HEK293 (cell line): ENCODE measurements around the gene DSE.

ENCODE experiments used
- CTCF ChIA-PET: fragments of 350-600 bp; formaldehyde crosslinking; extraction: SDS; loops from one replicate; lab custom pipeline; 2021; ENCODE audit warnings: antibody characterized with exemption; lab: Yijun Ruan, JAX
- POLR2A ChIA-PET: fragments of 300-600 bp; formaldehyde crosslinking; extraction: SDS; loops from one replicate; lab custom pipeline; 2020; ENCODE audit warnings: antibody characterized with exemption, inconsistent platforms; lab: Yijun Ruan, JAX
- H3K27ac ChIP-seq: fragments of 200-500 bp; sonication (Bioruptor generic); 2 replicates; pipeline ENCODE4 v1.5.1; 2014; ENCODE audit warnings: low read depth, low read length, control low read depth, inconsistent platforms; ENCODE audit errors: extremely low read depth
- H3K36me3 ChIP-seq, 2 experiments: fragments of 200-500 bp in 1 of 2; sonication (Bioruptor generic) in 1 of 2; 1 replicate in 1 of 2; 2 replicates in 1 of 2; pipeline ENCODE4 v1.5.1; 2014 to 2017; ENCODE audit warnings: inconsistent platforms in 2 of 2, low read length in 2 of 2; ENCODE audit not compliant: control insufficient read depth in 2 of 2, insufficient read depth in 1 of 2
- H3K4me1 ChIP-seq: fragments of 200-500 bp; sonication (Bioruptor generic); 2 replicates; pipeline ENCODE4 v1.5.1; 2014; ENCODE audit warnings: mild to moderate bottlenecking, low read length, inconsistent platforms; ENCODE audit not compliant: control insufficient read depth, insufficient read depth
- H3K4me3 ChIP-seq: 2 replicates; pipeline ENCODE4 v1.5.1; 2011; ENCODE audit warnings: low read depth, mild to moderate bottlenecking, control low read depth, low read length, moderate library complexity
- H3K9me3 ChIP-seq: fragments of 200-500 bp; sonication (Bioruptor generic); 2 replicates; pipeline ENCODE4 v1.5.1; 2014; ENCODE audit warnings: low read depth, low read length, inconsistent platforms; ENCODE audit not compliant: control insufficient read depth, insufficient read depth
- ATF2 ChIP-seq: fragments of 450-650 bp; formaldehyde crosslinking; IDR thresholded peaks from 2 replicates; pipeline ENCODE4 v1.5.1; 2016; ENCODE audit warnings: missing biosample characterization, missing genetic modification characterization, low read depth
- HIC1 ChIP-seq: fragments of 450-650 bp; formaldehyde crosslinking; IDR thresholded peaks from 2 replicates; pipeline ENCODE4 v1.5.1; 2016; ENCODE audit warnings: missing biosample characterization, missing genetic modification characterization
- MEIS1 ChIP-seq: sonication (generic); formaldehyde crosslinking; IDR thresholded peaks from 2 replicates; pipeline ENCODE4 v1.8.1; 2022; ENCODE audit warnings: missing genetic modification reagents, mild to moderate bottlenecking, borderline replicate concordance
- PRDM4 ChIP-seq: fragments of 450-650 bp; formaldehyde crosslinking; IDR thresholded peaks from 2 replicates; pipeline ENCODE4 v1.5.1; 2017; ENCODE audit warnings: missing biosample characterization, missing genetic modification characterization
- YY2 ChIP-seq: fragments of 450-650 bp; formaldehyde crosslinking; IDR thresholded peaks from 2 replicates; pipeline ENCODE4 v1.5.1; 2016; ENCODE audit warnings: missing biosample characterization, missing genetic modification characterization
- ZFP3 ChIP-seq: fragments of 450-650 bp; formaldehyde crosslinking; IDR thresholded peaks from 2 replicates; pipeline ENCODE4 v1.5.1; 2016; ENCODE audit warnings: low read depth, missing biosample characterization, missing genetic modification characterization
- ZNF112 ChIP-seq: fragments of 450-650 bp; formaldehyde crosslinking; IDR thresholded peaks from 2 replicates; pipeline ENCODE4 v1.5.0; 2017; ENCODE audit warnings: missing biosample characterization, missing genetic modification characterization
- ZNF132 ChIP-seq: fragments of 450-650 bp; formaldehyde crosslinking; IDR thresholded peaks from 2 replicates; pipeline ENCODE4 v1.5.1; 2017; ENCODE audit warnings: missing biosample characterization, missing genetic modification characterization, borderline replicate concordance
- ZNF146 ChIP-seq: fragments of 450-650 bp; formaldehyde crosslinking; IDR thresholded peaks from 2 replicates; pipeline ENCODE4 v1.5.1; 2016; ENCODE audit warnings: missing biosample characterization, missing genetic modification characterization
- ZNF148 ChIP-seq: fragments of 450-650 bp; formaldehyde crosslinking; IDR thresholded peaks from 2 replicates; pipeline ENCODE4 v1.5.0; 2017; ENCODE audit warnings: missing biosample characterization, missing genetic modification characterization, borderline replicate concordance
- ZNF175 ChIP-seq: fragments of 450-650 bp; formaldehyde crosslinking; IDR thresholded peaks from 2 replicates; pipeline ENCODE4 v1.5.1; 2016; ENCODE audit warnings: missing biosample characterization, missing genetic modification characterization
- ZNF18 ChIP-seq: fragments of 450-650 bp; formaldehyde crosslinking; IDR thresholded peaks from 2 replicates; pipeline ENCODE4 v1.5.1; 2016; ENCODE audit warnings: missing biosample characterization, missing genetic modification characterization
- ZNF23 ChIP-seq: fragments of 450-650 bp; formaldehyde crosslinking; IDR thresholded peaks from 2 replicates; pipeline ENCODE4 v1.5.1; 2016; ENCODE audit warnings: missing biosample characterization, missing genetic modification characterization, borderline replicate concordance
- ZNF324 ChIP-seq: fragments of 450-650 bp; formaldehyde crosslinking; IDR thresholded peaks from 2 replicates; pipeline ENCODE4 v1.5.1; 2016; ENCODE audit warnings: missing biosample characterization, missing genetic modification characterization
- ZNF350 ChIP-seq: fragments of 450-650 bp; formaldehyde crosslinking; IDR thresholded peaks from 2 replicates; pipeline ENCODE4 v1.5.0; 2017; ENCODE audit warnings: missing biosample characterization, mild to moderate bottlenecking, missing genetic modification characterization
- ZNF394 ChIP-seq: fragments of 450-650 bp; formaldehyde crosslinking; IDR thresholded peaks from 2 replicates; pipeline ENCODE4 v1.5.1; 2016; ENCODE audit warnings: missing biosample characterization, missing genetic modification characterization, mild to moderate bottlenecking, moderate library complexity, borderline replicate concordance
- ZNF423 ChIP-seq: fragments of 450-650 bp; formaldehyde crosslinking; IDR thresholded peaks from 2 replicates; pipeline ENCODE4 v1.5.1; 2016; ENCODE audit warnings: missing biosample characterization, missing genetic modification characterization
- ZNF48 ChIP-seq: fragments of 450-650 bp; formaldehyde crosslinking; IDR thresholded peaks from 2 replicates; pipeline ENCODE4 v1.5.1; 2016; ENCODE audit warnings: missing biosample characterization, missing genetic modification characterization
- ZNF561 ChIP-seq: fragments of 450-650 bp; IDR thresholded peaks from 2 replicates; pipeline ENCODE4 v1.5.1; 2018; ENCODE audit warnings: missing biosample characterization, missing genetic modification characterization, borderline replicate concordance
- ZNF580 ChIP-seq: fragments of 450-650 bp; formaldehyde crosslinking; IDR thresholded peaks from 2 replicates; pipeline ENCODE4 v1.5.1; 2016; ENCODE audit warnings: missing biosample characterization, missing genetic modification characterization
- ZNF585B ChIP-seq: fragments of 450-650 bp; formaldehyde crosslinking; IDR thresholded peaks from 2 replicates; pipeline ENCODE4 v1.5.1; 2016; ENCODE audit warnings: missing biosample characterization, missing genetic modification characterization
- ZNF596 ChIP-seq: fragments of 450-650 bp; IDR thresholded peaks from 2 replicates; pipeline ENCODE4 v1.5.0; 2018; ENCODE audit warnings: missing biosample characterization, mild to moderate bottlenecking, missing genetic modification characterization, moderate library complexity
- ZNF843 ChIP-seq: fragments of 450-650 bp; formaldehyde crosslinking; IDR thresholded peaks from 2 replicates; pipeline ENCODE4 v1.5.1; 2016; ENCODE audit warnings: missing biosample characterization, missing genetic modification characterization

Gene DSE

GRCh38 chr6:116359835-116360234, 10.9 kb upstream of the DSE start:
- no peaks in the 10 kb centered on the region for H3K9me3 ChIP-seq
- ChIA-PET POLR2A (no interaction called here), CTCF (interaction anchor here (1.1 to 3.1 kb wide), 3 partner anchors 72 to 201 kb away, joined by 4 to 10 read pairs (median 5); no protein-coding TSS in a partner anchor)
- H3K27ac ChIP-seq: no peak overlapping the region
- H3K4me1 ChIP-seq: no peaks in the 10 kb centered on the region
- H3K4me3 ChIP-seq: no peak overlapping the region
- TF ChIP-seq ZNF580 (tag by site-specific recombination) (peak; percentile 57; the same call in 1 of the 2 replicates), ZNF843 (tag by site-specific recombination) (no peak), ZNF596 (tag by site-specific recombination) (no peak), ZNF394 (tag by site-specific recombination) (no peak), ZNF148 (tag by site-specific recombination) (no peak), HIC1 (tag by site-specific recombination) (no peak), ZNF48 (tag by site-specific recombination) (no peak), ZNF146 (tag by site-specific recombination) (peak; percentile 73; the same call in 1 of the 2 replicates)
- H3K36me3 ChIP-seq: no peaks in the 10 kb centered on the region

- ChIA-PET POLR2A (interaction anchor here (1.8 kb wide), 1 partner anchor 9 kb away, joined by 8 read pairs; the partner anchor contains the start of gene DSE), CTCF (interaction anchor here (0.6 to 0.9 kb wide), 3 partner anchors 8 to 172 kb away, joined by 3 read pairs; partner anchors contain the start of gene DSE)
- Histone ChIP-seq H3K4me1 (no peaks in the 10 kb centered on the region), H3K27ac (no peak overlapping the region), H3K36me3 (no peaks in the 10 kb centered on the region), H3K4me3 (no peak overlapping the region), H3K9me3 (no peaks in the 10 kb centered on the region)
- TF ChIP-seq ZNF23 (tag by site-specific recombination) (no peak), ZNF112 (tag by site-specific recombination) (no peak), YY2 (no peak), ZFP3 (no peak), ZNF350 (tag by site-specific recombination) (no peak), MEIS1 (CRISPR knock-in tag) (no peak), ZNF132 (tag by site-specific recombination) (no peak), ZNF561 (no peak), ZNF585B (tag by site-specific recombination) (no peak), ZNF423 (tag by site-specific recombination) (no peak), PRDM4 (tag by site-specific recombination) (no peak), ZNF175 (tag by site-specific recombination) (no peak), ATF2 (no peak), ZNF324 (tag by site-specific recombination) (no peak), ZNF18 (tag by site-specific recombination) (no peak)
These were observed 8.5 kb upstream of the DSE start for GRCh38 chr6:116362276-116362675.
